WTC11 (cell line): ENCODE data around the gene GLB1L3. TPM values are rescaled to one million over a fixed set of nuclear protein-coding genes. Genes with fewer than 3 reads are reported as not detected.

ENCODE experiments used
- ATAC-seq: fragments of 200-7000 bp; cut with Tn5 transposase; 2 replicates; pipeline ENCODE4 v1.10.0; 2021; ENCODE audit warnings: mild to moderate bottlenecking, moderate library complexity
- CTCF ChIA-PET: fragments of 300-600 bp; sonication (Branson Sonifier 250); formaldehyde crosslinking; loops from one replicate; lab custom pipeline; 2021; ENCODE audit warnings: antibody characterized with exemption; lab: Charles Lee
- POLR2A ChIA-PET: fragments of 350-600 bp; sonication (Branson Sonifier 250); formaldehyde crosslinking; loops from one replicate; lab custom pipeline; 2021; ENCODE audit warnings: antibody characterized with exemption; lab: Charles Lee
- DNase-seq: peaks from one replicate; pipeline ENCODE4 v3.0.0; 2021; ENCODE audit warnings: low spot score
- H3K27ac Mint-ChIP-seq: 2 replicates; pipeline ENCODE4 v1.8.0; 2021; ENCODE audit warnings: mixed read lengths
- H3K27me3 Mint-ChIP-seq: 2 replicates; pipeline ENCODE4 v1.8.0; 2021; ENCODE audit warnings: low read depth, mild to moderate bottlenecking, moderate library complexity, mixed read lengths
- H3K36me3 Mint-ChIP-seq: 2 replicates; pipeline ENCODE4 v1.8.0; 2021; ENCODE audit warnings: mixed read lengths
- H3K4me1 Mint-ChIP-seq: 2 replicates; pipeline ENCODE4 v1.8.0; 2022; ENCODE audit warnings: mixed read lengths
- H3K4me3 Mint-ChIP-seq: 2 replicates; pipeline ENCODE4 v1.8.0; 2021; ENCODE audit warnings: mild to moderate bottlenecking, moderate library complexity, mixed read lengths
- H3K9me3 Mint-ChIP-seq: 2 replicates; pipeline ENCODE4 v1.8.0; 2021; ENCODE audit warnings: mixed read lengths
- CREM ChIP-seq: sonication (generic); formaldehyde crosslinking; IDR thresholded peaks from 2 replicates; pipeline ENCODE4 v1.8.1; 2022; ENCODE audit warnings: mild to moderate bottlenecking, missing genetic modification reagents, moderate library complexity
- EMX1 ChIP-seq: fragments of 250-450 bp; sonication (Bioruptor Pico); IDR thresholded peaks from 2 replicates; pipeline ENCODE4 v1.8.0; 2021; ENCODE audit warnings: mild to moderate bottlenecking
- ESRRA ChIP-seq: sonication (generic); formaldehyde crosslinking; IDR thresholded peaks from 2 replicates; pipeline ENCODE4 v1.8.1; 2022; ENCODE audit warnings: mild to moderate bottlenecking, missing genetic modification reagents, borderline replicate concordance
- FOXJ3 ChIP-seq: sonication (generic); formaldehyde crosslinking; IDR thresholded peaks from 2 replicates; pipeline ENCODE4 v1.9.0; 2021; ENCODE audit warnings: missing genetic modification reagents, mild to moderate bottlenecking, borderline replicate concordance
- NR3C1 ChIP-seq: sonication (generic); formaldehyde crosslinking; conservative IDR thresholded peaks from 2 replicates; pipeline ENCODE4 v1.8.1; 2023; ENCODE audit warnings: low read depth, mild to moderate bottlenecking, missing genetic modification reagents
- RELA ChIP-seq: sonication (generic); formaldehyde crosslinking; IDR thresholded peaks from 2 replicates; pipeline ENCODE4 v1.8.1; 2022; ENCODE audit warnings: missing genetic modification reagents, mild to moderate bottlenecking, borderline replicate concordance
- RORB ChIP-seq: fragments of 250-450 bp; sonication (Bioruptor Pico); IDR thresholded peaks from 2 replicates; pipeline ENCODE4 v1.9.0; 2021; ENCODE audit warnings: mild to moderate bottlenecking
- SMAD3 ChIP-seq: sonication (generic); formaldehyde crosslinking; IDR thresholded peaks from 2 replicates; pipeline ENCODE4 v1.8.0; 2022; ENCODE audit warnings: missing genetic modification reagents, mild to moderate bottlenecking, borderline replicate concordance
- TCF7 ChIP-seq: sonication (generic); formaldehyde crosslinking; IDR thresholded peaks from 2 replicates; pipeline ENCODE4 v1.8.0; 2022; ENCODE audit warnings: mild to moderate bottlenecking, low read depth, missing genetic modification reagents, moderate library complexity
- total RNA-seq: library from RNA; stranded (reverse); gene quantifications from 3 replicates; pipeline ENCODE4 v1.2.3, GENCODE V29; 2021
- TF ChIP-seq, protein P1 (sequence below): sonication (generic); formaldehyde crosslinking; IDR thresholded peaks from 2 replicates; pipeline ENCODE4 v1.8.1; 2023; ENCODE audit warnings: mild to moderate bottlenecking, moderate library complexity, missing genetic modification reagents
- TF ChIP-seq, protein P2 (sequence below): sonication (generic); formaldehyde crosslinking; IDR thresholded peaks from 2 replicates; pipeline ENCODE4 v1.8.0; 2023; ENCODE audit warnings: missing genetic modification reagents
- TF ChIP-seq, protein P3 (sequence below): sonication (generic); formaldehyde crosslinking; IDR thresholded peaks from 2 replicates; pipeline ENCODE4 v1.8.1; 2022; ENCODE audit warnings: mild to moderate bottlenecking, missing genetic modification reagents, moderate library complexity, borderline replicate concordance
- TF ChIP-seq, protein P4 (sequence below): sonication (generic); formaldehyde crosslinking; IDR thresholded peaks from 2 replicates; pipeline ENCODE4 v1.8.0; 2022; ENCODE audit warnings: mild to moderate bottlenecking, missing genetic modification reagents
- TF ChIP-seq, protein P5 (sequence below): sonication (generic); formaldehyde crosslinking; IDR thresholded peaks from 2 replicates; pipeline ENCODE4 v1.8.1; 2023; ENCODE audit warnings: mild to moderate bottlenecking, missing genetic modification reagents, moderate library complexity
- TF ChIP-seq, protein P6 (sequence below): sonication (generic); formaldehyde crosslinking; conservative IDR thresholded peaks from 2 replicates; pipeline ENCODE4 v1.8.1; 2023; ENCODE audit warnings: mild to moderate bottlenecking, low read depth, missing genetic modification reagents, moderate library complexity

GLB1L3 gene
- total RNA-seq, 1 experiment from 2014 or later, result 50.2 TPM

DNA sequence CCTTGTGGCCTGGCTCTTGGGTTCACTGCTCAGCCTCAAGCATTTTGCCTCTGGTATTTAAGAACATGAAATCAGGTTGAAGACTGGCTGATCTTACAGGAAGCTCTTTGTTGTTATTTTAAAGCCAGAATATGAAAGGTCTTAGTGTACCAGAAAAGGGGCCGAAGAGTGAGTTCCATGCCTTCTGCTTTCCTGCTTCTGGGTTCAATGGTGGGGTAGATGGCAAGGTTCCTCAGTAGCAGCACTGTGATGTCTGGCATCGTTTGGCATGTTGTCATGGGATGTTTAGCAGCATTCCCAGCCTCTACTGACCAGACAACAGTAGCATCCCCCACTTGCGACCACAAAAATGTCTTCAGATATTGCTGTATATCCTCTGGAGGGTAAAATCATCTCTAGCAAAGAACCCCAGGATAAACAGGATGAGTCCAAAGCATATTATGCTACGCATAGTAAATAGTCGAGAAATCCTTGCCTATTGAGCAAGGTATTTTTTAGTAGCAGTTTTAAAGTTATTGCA lies 49.3 kb upstream of the GLB1L3 start (continued):
- TF ChIP-seq, protein P1, sequence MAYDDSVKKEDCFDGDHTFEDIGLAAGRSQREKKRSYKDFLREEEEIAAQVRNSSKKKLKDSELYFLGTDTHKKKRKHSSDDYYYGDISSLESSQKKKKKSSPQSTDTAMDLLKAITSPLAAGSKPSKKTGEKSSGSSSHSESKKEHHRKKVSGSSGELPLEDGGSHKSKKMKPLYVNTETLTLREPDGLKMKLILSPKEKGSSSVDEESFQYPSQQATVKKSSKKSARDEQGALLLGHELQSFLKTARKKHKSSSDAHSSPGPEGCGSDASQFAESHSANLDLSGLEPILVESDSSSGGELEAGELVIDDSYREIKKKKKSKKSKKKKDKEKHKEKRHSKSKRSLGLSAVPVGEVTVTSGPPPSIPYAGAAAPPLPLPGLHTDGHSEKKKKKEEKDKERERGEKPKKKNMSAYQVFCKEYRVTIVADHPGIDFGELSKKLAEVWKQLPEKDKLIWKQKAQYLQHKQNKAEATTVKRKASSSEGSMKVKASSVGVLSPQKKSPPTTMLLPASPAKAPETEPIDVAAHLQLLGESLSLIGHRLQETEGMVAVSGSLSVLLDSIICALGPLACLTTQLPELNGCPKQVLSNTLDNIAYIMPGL (CRISPR knock-in tag), result no peak
- TF ChIP-seq, protein P2, sequence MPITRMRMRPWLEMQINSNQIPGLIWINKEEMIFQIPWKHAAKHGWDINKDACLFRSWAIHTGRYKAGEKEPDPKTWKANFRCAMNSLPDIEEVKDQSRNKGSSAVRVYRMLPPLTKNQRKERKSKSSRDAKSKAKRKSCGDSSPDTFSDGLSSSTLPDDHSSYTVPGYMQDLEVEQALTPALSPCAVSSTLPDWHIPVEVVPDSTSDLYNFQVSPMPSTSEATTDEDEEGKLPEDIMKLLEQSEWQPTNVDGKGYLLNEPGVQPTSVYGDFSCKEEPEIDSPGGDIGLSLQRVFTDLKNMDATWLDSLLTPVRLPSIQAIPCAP, result no peak
- no peak for TF ChIP-seq CREM (CRISPR knock-in tag)

DNA sequence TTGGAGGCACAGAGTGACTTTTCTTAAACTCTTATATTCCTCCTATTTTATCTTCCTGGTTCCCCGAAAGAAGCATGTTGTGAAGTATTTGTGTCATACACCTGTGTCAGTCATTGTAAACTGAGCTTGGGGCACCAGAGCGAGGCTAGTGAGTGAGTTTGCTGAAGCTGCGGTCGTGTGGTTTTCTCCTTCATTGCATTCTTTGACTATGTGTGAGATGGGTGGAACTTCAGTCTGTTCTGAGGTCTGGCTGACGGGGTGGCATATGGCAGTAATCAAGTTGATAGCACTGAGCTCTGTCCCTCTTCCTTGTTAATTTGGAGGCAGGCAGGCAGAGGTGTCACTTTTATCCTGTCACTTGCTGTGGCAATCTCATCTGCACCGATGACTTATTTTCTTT lies 47.6 kb upstream of the GLB1L3 start:
- Mint-ChIP-seq H3K36me3 (no peaks in the 10 kb centered on the region), H3K4me3 (no peak overlapping the region), H3K27me3 (peaks cover 8% of the 10 kb centered on the region), H3K4me1 (peaks cover 20% of the 10 kb centered on the region), H3K9me3 (no peaks in the 10 kb centered on the region), H3K27ac (no peak overlapping the region; the same call in 1 of the 2 replicates)
- TF ChIP-seq, protein P3, sequence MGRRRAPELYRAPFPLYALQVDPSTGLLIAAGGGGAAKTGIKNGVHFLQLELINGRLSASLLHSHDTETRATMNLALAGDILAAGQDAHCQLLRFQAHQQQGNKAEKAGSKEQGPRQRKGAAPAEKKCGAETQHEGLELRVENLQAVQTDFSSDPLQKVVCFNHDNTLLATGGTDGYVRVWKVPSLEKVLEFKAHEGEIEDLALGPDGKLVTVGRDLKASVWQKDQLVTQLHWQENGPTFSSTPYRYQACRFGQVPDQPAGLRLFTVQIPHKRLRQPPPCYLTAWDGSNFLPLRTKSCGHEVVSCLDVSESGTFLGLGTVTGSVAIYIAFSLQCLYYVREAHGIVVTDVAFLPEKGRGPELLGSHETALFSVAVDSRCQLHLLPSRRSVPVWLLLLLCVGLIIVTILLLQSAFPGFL (CRISPR knock-in tag), result no peak
- TF ChIP-seq, protein P4, sequence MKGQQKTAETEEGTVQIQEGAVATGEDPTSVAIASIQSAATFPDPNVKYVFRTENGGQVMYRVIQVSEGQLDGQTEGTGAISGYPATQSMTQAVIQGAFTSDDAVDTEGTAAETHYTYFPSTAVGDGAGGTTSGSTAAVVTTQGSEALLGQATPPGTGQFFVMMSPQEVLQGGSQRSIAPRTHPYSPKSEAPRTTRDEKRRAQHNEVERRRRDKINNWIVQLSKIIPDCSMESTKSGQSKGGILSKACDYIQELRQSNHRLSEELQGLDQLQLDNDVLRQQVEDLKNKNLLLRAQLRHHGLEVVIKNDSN (CRISPR knock-in tag), result no peak
- TF ChIP-seq EMX1 (CRISPR knock-in tag) (no peak), NR3C1 (CRISPR knock-in tag) (no peak), RELA (CRISPR knock-in tag) (no peak), ESRRA (CRISPR knock-in tag) (no peak), SMAD3 (CRISPR knock-in tag) (no peak), TCF7 (CRISPR knock-in tag) (no peak), FOXJ3 (CRISPR knock-in tag) (no peak), RORB (CRISPR knock-in tag) (no peak)
- TF ChIP-seq, protein P5, sequence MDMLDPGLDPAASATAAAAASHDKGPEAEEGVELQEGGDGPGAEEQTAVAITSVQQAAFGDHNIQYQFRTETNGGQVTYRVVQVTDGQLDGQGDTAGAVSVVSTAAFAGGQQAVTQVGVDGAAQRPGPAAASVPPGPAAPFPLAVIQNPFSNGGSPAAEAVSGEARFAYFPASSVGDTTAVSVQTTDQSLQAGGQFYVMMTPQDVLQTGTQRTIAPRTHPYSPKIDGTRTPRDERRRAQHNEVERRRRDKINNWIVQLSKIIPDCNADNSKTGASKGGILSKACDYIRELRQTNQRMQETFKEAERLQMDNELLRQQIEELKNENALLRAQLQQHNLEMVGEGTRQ (CRISPR knock-in tag), result no peak
- TF ChIP-seq, protein P6, sequence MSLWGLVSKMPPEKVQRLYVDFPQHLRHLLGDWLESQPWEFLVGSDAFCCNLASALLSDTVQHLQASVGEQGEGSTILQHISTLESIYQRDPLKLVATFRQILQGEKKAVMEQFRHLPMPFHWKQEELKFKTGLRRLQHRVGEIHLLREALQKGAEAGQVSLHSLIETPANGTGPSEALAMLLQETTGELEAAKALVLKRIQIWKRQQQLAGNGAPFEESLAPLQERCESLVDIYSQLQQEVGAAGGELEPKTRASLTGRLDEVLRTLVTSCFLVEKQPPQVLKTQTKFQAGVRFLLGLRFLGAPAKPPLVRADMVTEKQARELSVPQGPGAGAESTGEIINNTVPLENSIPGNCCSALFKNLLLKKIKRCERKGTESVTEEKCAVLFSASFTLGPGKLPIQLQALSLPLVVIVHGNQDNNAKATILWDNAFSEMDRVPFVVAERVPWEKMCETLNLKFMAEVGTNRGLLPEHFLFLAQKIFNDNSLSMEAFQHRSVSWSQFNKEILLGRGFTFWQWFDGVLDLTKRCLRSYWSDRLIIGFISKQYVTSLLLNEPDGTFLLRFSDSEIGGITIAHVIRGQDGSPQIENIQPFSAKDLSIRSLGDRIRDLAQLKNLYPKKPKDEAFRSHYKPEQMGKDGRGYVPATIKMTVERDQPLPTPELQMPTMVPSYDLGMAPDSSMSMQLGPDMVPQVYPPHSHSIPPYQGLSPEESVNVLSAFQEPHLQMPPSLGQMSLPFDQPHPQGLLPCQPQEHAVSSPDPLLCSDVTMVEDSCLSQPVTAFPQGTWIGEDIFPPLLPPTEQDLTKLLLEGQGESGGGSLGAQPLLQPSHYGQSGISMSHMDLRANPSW, result no peak
- ChIA-PET POLR2A (no interaction called here), CTCF (interaction anchor here (1.1 kb wide), 1 partner anchor 21 kb away, joined by 4 read pairs; no protein-coding TSS in a partner anchor)
- no peak for ATAC-seq
- no peak for DNase-seq
